Glomerular visceral epithelial cell (primary cell): ENCODE measurements around the gene PMM2.
A peak's percentile ranks its signal among the peaks of the same experiment; 100 is the strongest.
"Not testable (repeated sequence)": the region's sequence is repeated elsewhere in the genome, so short reads cannot be mapped to it uniquely, and the experiment has no call there.

Source experiments
- DNase-seq: peaks from one replicate; pipeline ENCODE4 v3.0.0-alpha.2; 2016; ENCODE audit errors: extremely low spot score

The PMM2 gene

DNA sequence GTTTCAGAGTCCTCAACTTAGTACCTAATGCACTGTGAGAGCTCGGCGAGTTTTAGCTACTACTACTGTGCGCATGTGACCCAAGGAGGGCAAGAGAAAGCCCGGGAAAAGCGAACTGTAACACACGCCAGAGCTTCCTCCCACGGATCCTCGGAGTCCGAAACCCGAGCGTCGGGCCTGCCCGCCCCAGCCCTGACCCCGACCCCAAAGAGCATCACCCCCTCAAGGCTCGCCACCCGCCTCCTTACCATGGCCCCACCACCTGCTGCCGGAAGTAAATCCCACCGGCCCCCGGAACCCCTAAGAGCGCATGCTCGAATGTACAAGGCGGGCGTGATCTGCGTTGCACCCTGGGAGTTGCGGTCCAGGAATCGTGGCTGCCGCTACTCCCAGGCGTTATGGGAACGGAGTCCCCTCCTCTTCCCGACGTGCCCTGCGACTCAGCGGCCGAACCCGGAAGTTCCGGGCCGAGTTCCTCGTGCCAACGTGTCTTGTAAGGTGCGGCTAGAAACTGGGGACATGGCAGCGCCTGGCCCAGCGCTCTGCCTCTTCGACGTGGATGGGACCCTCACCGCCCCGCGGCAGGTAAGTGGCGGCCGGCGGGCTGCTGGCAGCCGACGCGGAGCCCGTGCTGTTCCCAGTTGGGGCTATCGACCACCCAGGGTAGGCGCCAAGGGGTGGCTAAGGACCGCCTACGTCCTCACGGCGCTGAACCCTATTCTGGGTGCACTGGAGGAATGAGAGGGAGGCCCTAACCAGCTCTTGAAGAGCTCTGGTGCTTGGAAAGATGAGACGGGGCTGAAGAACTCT lies at the start of gene PMM2, which contains the start of gene TMEM186:
Gene PMM2 (plus strand): TSS at position 476 of the 810 bp plus-strand sequence. CDS start 44 bp downstream, at position 520.
Gene TMEM186 (minus strand): TSS at position 276 of the 810 bp plus-strand sequence. CDS start 25 bp downstream, at position 251.
- DNase-seq = peak; percentile 94

DNA sequence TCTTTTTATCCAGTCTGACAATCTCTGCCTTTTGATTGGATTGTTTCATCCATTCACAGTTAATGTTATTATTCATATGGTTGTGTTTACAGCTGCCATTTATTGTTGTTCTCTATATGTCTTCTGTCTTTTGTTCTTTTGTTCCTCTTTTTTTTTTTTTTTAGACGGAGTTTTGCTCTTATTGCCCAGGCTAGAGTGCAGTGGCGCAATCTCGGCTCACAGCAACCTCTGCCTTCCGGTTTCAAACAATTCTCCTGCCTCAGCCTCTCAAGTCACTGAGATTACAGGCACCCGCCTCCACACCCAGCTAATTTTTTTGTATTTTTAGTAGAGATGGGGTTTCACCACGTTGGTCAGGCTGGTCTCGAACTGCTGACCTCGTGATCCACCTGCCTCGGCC lies 48.7 kb upstream of the PMM2 start:
- not testable (repeated sequence) for DNase-seq

DNA sequence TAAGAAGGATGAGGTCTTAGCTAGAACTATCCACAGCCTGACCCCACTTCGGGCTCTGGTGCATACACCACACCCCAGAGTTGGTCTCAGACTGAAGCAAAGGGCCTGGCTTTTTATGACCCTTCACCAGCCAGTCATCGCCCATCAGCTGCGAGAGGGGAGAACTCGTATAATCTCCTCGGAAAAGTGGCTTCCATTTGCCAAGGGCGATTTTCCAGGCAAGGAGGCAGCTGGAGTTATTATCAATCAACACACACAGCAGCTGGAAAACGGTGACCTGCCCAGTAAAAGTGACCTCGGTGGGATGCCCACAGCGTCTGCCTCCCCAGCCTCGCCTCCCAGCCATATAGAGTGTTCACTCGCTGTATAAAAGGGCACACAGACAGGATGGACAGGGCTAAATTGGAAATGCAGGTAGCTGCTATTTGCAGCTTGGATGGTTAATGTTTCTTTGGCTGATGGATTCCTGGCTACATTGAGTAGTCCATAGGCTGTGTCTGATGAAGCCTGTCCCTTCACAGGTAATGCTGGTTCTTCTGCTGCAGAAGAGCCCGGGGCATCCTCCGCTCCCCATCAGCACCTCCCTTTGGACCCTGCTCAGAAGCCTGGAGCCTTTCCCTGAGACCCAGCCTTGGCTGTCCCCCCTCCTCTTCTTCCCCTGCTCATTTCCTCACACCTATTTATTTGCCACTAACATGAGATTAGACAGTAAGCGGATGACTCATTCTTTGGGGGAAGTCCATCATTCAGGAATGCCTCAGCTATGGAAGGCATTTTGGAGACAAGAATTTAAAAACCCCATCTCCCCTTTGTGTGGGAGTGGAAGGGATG lies 45.9 kb upstream of the PMM2 start:
- peak; percentile 62 for DNase-seq

DNA sequence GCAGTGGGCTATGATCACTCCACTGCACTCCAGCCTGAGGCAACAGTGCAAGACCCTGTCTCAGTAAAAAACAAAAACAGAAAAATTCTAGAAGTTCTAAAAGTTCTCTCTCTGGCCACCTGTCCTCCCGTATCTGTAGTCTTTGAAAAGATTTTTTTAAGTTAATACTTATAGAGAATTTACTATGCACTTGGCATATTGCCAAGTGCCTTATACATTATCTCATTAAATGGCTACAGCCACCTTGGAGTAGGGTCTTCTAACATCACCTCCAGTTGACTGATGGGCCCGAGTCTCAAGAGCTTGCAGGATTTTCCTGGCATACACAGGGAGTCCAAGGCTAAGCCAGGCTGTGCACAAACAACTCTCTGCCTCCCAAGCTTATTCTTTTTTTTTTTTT lies 44.9 kb upstream of the PMM2 start:
- no peak for DNase-seq

DNA sequence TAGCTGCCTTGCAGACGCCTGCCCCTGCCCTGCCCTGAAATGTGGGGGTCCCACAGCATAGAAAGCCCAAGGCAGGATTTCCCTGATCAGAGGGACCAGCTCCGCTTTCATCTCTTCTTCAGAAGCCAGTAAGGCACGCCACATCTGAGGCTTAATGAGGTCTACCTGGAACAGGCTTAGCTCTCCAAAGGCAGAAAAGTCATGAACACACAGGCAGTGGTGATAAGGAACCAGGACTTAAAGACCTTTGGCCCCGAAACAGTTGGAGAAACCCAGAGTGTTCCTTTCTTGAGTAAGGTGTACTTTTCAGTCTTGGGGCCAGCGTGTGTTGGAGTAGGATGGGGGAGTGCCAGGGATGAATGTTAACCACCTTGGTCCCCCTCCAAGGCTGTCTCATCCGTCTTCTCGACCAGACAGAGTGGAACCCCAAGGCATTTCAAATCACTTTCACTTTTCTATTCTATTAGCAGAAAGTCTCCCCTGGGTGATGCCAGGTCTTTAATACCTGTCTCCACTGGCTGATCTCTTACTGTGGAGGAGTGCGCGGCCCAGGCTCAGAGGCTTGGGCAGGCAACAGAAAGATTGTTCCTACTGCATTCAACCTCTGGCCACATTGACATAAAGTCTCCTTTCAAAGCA lies 44.1 kb upstream of the PMM2 start:
- DNase-seq = no peak

DNA sequence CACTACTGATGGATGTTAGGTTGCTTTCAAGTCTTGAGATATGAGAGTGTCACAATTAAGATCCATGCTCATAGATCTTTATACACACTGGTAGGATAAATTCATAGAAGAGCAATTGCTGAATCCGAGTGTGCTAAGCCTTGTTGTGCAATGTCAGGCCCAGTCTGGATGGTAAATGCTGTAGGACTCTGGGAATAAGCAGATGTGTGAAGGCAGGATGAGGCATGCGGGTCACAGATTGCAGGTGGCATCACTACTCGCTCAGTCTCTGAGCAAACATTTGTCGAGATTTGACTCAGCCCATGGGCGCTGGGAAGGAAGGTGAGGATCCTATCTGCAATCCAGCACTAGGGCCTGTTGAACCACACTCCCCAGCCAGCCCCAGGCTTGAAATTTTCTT lies 40.9 kb upstream of the PMM2 start:
- no peak for DNase-seq

DNA sequence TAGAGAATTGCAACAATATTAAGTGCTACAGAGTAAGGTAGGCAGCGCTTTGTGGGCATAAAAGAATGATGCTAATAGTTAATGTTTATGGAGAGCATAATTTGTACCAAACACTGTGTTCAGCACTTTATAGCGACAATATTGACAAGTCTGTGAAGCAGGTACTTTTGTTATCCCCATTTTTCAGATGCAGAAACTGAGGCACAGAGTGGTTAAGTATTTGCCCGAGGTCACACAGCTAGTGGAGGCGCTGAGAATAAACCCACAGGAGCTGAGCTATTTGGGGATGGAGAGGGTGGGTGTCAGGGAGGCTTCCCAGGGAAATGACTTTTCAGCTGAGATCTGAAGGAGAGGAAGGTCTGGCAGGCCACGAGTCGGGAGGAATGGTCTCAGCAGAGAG lies 39.6 kb upstream of the PMM2 start:
- DNase-seq = no peak

DNA sequence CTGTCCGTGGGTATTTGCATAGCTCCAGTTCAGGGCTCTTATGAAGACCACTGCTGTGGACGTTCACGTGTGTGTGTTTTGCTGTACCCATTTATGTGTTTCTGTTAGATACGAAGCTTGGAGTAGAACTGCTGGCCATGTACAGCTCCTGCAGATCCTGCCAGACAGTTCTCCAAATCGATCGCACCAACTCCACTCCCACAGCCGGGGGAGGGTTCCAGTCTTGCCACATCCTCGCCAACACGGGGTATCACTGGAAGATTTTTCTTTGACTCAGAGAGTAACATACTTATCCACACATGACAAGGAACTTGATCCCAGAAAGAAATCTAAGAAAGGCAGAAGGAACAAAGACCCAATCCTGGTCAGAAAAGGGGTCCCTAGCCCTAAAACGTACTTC lies 37.6 kb upstream of the PMM2 start:
- DNase-seq = no peak

DNA sequence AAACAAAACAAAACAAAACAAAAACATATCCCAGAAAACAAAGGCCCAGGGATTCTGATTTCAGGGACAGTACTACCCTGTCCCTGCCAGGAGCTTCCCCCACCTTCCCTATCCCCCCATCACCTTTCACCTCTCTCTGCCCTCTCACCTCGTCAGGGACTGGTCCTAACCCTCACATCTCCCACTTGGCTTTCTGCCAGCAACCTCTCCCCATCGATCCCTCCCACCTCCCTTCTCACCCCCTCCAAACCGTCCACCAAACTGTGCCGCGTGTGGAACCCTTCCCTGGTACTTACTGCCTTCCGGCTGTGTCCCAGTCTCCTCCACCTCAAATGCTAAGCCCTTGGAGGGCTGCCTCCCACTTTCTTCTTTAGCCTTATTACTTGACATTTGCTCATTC lies 36.6 kb upstream of the PMM2 start:
- no peak for DNase-seq

DNA sequence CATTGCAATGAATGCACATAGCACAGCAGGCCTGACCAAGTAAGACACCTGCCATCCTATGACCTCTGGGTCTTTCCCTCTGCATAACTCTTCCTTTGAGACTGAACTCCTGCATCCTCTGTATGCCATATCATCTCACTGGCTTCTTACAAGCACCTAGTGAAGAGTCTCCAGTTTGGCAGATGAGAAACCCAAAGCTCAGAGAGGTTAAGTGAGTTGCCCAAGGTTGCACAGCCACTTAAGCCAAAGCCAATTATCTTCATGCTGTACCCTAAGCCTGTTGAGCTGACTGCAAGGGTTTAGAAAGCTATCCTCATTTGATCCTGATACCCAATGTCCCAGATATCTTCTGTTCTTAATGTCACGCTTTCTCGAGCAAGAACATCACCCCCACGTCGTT lies 35.4 kb upstream of the PMM2 start:
- DNase-seq = no peak

DNA sequence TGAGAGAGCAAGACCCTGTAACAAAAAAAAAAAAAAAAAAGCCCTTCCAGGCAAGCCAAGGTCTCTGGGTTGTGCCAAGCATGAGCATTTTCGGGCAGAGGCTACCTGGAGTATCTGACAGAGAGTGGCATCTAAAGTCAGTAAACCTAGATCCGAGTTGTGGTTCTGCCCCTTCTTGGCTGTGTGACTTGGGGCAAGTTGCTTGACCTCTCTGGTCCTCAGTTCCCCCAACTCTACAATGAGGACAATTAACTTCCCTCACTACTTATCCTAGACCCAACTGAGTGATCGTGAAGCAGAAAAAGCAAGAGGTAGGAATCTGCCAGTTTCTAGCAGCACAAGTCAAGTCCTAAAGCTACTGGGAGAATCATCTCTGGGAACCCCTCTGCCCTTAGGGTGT lies 34.6 kb upstream of the PMM2 start:
- DNase-seq = no peak

DNA sequence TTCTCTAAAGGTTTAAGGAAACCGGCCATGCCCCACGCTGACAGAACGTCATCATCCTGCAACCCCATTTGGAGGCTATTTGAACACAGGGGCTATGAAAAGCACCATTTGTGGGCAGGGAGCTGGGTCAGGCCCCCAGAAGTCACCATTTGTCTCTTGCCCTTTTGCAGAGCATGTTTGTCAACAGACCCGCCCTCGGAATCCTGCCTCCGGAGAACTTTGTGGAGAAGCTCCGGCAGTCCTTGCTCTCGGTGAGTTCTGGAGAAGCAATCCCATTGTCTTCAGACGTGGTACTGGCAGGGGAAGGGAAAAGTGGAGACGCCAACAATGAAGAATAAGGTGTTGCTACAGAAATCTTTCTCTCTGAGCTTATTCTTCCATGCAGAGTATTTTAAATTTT lies 33.7 kb upstream of the PMM2 start:
- DNase-seq = no peak

DNA sequence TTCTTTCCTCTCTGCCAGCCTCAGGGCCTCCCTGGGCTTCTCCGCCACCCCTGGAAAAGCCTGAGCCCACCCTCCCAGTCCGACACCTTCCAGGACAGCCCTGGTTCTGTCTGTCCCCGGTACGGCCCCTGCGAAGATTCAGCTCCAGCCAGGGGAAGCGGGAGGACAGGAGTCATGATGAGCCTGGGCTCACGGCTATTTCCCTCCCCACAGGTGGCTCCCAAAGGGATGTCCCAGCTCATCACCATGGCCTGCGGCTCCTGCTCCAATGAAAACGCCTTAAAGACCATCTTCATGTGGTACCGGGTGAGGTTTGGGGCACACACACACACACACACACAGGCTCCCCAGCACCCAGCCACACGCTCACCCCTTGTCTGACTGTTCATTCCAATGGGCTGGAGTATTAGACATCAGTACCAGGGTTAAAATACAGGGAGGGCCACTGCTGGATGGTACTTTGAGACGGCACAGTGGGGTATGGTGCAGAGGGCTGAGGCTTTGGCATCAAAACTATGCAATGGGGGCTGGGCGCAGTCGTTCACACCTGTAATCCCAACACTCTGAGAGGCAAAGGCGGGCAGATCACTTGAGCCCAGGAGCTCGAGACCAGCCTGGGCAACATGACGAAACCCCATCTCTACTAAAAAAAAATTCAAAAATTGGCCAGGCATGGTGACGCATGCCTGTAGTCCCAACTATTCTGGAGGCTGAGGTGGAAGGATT lies 33.0 kb upstream of the PMM2 start:
- DNase-seq = no peak

DNA sequence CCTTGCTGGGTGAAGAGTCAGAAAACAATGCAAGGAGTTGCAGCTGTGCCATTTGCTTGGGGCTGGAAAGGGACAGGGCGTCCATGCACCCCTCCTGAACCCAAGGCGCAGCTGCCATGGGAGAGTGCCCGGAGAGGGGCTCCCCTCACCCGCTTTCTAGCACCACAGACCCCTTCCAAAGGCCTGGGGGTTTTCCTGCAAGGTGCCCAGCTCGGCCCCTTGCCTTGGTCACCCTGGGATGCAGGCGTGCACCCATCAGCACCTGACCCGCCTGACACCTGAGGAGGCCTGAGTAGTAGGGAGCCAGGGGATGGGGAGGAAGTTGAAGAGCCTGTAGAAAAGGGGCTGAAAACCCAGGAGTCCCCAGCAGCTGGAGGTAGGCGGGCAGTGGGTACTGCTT lies 30.5 kb upstream of the PMM2 start:
- DNase-seq = no peak

DNA sequence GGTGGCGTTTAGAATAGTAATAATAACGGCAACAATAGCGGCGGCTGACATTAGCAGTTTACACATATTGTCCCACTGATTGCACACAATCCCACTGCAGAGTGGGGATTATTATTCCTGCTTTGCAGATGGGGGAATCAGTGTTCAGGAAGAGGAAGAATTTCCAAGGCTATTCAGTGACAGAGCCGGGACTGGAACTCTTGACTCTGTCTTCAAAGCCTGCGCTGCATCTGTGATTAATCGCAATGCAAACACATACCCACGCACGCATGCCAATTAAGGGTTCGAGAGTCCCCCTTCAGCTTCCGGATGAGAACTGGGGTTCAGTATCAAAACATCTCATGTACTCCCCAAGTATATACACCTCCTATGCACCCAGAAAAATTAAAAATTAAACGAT lies 29.4 kb upstream of the PMM2 start:
- no peak for DNase-seq

DNA sequence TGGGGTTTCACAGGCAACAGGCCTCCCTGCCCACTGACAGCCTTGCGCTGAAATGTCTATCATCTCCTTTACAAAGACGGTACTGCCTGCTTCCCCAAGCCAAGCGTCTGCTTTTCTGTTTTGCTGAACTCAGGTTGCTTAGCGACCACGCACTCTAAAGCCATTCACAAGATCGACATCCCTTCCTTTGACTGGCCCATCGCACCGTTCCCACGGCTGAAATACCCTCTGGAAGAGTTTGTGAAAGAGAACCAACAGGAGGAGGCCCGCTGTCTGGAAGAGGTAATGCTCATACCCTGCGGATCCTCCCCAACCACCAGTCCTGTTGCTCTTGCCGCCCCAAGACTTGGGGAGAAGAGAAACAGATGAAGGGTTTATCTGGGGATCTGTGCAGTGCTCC lies 28.9 kb upstream of the PMM2 start:
- DNase-seq = no peak

DNA sequence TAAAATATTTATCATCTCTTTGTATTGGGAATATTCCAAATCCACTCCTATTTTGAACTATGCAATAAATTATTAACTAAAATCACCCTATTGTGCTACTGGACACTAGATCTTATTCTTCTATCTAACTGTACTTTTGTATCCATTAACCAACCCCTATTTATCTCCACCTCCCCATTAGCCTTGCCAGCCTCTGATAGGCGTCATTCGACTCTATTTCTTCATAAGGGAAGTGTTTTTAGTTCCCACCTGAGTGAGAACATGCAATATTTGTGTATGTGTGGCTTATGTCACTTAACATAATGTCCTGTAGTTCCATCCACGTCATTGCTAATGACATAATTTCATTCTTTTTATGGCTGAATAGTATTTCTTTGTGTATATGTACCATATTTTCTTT lies 24.1 kb upstream of the PMM2 start:
- DNase-seq = no peak

DNA sequence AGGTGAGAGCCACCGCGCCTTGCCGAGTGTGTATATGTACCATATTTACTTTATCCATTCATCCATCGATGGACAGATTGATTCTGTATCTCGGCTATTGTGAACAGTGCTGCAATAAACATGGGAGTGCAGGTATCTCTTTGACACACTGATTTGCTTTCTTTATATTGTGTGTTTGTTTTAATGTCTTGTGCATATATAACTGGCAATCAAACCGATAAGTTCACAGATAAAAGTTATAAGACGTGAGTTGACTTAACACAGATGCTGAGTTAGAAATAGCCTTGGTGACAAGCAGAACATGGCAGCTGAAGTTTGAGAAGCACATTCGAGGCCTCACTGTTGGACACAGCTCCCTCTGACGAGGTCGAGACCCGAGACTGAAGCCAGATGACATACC lies 23.4 kb upstream of the PMM2 start:
- no peak for DNase-seq

DNA sequence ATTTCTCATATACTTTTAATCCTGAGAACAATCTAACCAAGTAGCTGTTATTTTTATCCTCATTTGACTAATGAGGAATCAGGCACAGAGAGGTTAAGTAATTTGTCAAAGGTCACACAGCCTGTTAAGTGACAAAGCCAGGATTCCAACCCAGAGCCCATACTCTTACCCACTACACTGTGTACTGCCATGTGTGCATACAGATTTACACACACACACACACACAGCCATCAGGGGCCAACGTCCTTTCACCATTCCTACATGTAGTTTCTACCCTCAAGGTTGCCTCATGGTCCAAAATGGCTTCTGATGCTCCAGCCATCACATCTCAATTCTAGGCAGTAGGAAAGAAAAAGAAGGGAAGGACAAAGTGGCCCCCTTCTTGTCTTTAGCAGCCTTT lies 22.3 kb upstream of the PMM2 start:
- DNase-seq = no peak

DNA sequence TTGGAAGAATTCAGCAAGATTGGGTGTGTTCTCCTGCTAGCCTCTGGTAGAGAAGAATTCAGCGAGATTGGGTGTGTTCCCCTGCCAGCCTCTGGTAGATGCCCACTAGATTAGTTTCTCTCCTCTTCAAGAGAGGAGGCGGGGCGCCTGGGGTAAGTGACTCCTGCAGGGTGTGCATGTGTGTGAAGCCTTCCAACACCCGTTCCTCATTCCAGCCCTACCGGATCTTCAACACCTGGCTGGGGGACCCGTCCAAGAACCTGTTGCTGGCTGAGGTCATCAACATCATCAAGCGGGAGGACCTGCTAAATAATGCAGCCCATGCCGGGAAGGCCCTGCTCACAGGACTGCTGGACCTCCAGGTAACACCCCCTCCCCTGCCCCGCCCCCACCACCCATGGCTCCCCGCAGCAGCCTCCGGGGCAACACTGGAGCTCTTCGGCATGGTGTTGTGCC lies 21.5 kb upstream of the PMM2 start:
- DNase-seq = no peak

DNA sequence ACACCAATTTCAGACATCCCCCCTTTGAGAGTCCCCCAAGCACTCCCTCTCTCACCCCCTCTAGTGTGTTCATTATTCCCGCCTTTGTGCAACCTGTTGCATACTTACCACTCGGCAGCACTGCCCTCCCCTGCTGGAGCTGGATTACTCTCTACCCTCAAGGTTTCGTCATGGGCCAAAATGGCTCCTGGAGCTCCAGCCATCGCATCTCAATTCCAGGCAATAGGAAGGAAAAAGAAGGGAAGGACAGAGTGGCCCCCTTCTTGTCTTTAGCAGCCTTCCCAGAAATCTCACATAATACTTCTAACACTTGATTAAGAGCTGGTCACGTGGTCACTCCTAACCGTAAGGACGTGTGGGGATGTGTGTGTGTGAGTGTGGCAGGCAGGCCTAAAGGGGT lies 20.4 kb upstream of the PMM2 start:
- DNase-seq = no peak

DNA sequence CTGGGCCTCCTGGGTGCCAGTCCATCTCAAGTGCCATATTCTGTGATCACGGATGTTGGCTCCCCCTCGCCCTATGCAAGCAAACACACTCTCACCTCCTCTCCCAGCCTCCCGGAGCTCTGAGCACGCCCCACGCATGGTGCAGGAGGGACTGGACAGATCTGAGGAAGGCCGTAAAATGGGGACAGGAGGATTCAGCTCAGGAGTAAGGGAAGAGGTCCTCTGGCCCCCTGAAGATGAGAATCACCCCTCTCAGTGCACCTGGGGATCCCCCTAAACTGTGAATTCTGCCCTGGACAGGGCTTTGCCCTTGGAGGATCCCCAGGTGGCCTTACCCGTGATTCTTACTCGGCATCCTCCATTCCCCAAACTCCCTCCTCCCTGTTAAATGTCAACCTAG lies 15.8 kb upstream of the PMM2 start:
- no peak for DNase-seq
